Measurements from ENCODE around the gene DPY19L3.
"Not testable (repeated sequence)": the region's sequence is repeated elsewhere in the genome, so short reads cannot be mapped to it uniquely, and the experiment has no call there.

DPY19L3 gene

GRCh38 chr19:32396046-32396652 lies 9.4 kb upstream of the DPY19L3 start:
- no peak for DNase-seq

DNA sequence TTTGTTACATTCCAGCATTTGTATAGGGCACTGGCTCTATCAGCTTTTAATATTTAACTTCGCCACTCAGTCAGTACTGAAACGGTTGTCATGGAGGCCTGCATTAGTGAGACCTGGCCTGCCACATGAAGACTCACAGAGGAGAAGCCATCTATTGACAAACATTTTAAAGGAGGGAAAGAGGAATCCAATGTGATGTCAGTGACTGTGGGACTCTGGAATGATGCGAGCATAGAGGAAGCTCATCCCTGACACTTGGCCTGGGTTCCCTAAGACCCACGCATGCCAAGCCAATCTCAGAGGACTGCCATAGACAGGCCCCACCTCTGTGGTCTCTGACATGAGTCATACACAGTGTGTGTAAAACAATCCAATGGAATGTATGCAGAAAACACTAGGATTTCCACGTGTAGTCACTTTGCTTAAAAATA lies 7.9 kb upstream of the DPY19L3 start:
- DNase-seq = no peak

DNA sequence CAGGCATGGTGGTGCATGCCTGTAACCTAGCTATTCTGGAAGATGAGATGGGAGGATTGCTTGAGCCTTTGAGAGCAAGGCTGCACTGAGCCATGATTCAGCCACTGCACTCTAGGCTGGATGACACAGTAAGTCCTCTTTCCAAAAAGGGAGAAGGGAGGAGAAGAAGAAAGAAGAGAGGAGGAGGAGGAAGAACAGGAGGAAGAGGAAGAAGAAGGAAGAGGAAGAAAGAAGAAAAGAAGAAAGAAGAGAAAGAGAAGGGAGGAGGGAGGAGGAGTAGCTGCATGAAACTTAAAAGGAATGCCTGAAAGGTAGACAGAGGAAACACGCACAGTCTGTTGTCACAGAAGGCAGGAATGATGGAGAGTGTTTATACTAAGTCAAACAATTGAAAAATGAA lies 3.6 kb upstream of the DPY19L3 start:
- DNase-seq = no peak

GRCh38 chr19:32403291-32403995 lies 2.1 kb upstream of the DPY19L3 start:
- no peak for DNase-seq

- no peak for DNase-seq
Measured at GRCh38 chr19:32404213-32404932, 1.2 kb upstream of the DPY19L3 start.

DNA sequence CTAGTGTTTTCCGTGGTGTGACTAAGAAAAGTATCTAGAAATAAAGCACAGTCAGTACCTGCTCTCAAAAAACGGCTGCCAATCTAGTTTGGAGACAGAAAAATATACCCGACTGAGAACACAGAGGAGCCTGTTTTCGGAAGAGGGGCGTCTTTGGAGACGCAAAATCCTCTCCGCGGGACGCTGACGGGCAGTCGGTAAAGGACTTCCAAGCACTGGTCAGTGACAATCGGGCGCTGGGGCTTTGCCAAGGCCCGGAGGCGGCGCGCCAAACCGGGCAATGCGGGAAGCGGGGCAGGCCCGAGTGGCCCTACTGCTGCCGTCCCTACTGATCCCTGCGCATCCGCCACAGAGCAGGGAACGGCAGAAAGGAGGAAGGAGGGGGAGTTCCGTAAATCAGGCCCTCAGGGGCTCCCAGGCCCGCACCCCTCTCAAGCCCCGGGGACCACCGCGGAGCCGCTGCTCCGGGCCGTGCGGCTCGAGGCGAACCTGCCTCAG lies 588 bp upstream of the DPY19L3 start:
- DNase-seq = peak; percentile 35

DNA sequence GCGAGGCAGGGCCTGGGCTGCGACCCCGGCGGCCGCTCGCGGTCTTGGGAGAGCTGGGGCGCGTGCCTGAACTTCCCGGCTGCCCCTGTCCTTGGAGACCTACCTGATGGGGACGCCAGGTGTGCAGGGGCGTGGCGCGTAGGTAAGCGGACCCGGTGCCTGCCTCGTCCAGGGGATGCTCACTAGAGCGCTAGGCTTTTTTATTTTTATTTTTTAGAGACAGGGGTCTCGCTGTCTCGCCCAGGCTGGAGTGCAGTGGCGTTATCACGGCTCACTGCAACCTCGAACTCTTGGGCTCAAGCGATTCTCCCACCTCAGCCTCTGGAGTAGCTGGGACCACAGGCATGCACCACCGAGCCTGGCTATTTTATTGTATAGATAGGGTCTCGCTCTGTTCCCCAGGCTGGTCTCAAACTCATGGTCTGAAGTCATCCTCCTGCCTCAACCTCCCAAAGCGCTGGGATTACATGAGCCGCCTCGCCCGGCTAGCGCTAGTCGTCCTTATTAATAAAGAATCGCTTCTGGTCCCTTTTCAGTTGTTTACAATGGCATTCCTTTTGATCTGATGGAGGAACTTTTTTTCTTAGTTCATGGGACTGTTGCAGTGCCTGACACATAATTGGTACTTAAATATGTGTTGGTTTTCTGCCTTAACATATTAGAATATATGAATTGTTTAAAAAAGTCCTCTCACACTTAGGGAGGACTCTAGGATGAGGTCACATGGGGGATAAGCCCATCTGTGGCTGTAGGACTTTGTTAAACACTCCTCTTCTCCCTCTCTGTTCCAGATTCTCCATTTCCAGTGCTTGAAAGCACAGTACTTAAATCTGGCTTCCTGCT lies 812 bp downstream of the DPY19L3 start:
- no peak for DNase-seq

DNA sequence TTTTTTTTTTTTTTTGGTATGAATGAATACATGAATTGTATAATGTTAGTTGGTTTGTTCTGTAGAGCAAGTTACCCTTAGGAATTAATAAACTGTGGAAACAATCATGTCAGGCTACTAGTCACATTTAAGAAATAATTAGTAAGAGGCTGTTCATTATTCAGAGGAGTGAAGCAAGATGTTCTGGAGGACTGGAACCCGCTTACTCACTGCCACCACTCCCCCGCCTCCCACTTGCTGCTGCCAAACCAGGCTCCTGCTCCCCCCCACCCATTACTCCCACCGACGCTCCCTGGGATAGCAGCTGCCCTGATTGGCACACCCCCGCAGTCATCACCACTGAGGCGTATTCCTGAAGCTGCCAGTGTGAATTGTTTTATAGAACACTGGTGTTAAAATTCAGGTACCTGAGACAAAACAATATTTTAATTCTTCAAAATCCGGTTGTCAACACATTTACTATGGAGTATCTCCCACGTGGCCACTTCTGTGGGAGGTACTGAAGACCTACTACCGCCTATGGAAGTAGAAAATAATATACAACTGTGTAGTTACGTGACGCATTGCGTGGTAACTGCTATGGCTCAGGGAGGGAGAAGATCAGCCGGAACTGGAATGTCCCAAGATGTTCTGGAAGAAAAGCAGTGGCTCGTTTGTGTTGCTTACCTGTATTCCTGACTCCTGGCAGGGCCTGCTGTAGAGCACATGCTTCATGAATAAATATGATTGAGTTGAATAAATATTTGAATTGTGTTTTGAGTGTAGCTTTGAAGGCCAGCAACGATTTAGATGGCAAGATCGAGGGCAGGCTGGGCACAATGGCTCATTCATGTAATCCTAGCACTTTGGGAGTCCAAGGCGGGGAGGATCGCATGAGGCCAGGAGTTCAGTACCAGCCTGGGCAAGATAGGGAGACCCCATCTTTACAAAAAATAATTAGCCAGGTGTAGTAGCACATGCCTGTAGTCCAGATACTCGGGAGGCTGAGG lies 1.7 kb downstream of the DPY19L3 start:
- peak; percentile 16 for DNase-seq

DNA sequence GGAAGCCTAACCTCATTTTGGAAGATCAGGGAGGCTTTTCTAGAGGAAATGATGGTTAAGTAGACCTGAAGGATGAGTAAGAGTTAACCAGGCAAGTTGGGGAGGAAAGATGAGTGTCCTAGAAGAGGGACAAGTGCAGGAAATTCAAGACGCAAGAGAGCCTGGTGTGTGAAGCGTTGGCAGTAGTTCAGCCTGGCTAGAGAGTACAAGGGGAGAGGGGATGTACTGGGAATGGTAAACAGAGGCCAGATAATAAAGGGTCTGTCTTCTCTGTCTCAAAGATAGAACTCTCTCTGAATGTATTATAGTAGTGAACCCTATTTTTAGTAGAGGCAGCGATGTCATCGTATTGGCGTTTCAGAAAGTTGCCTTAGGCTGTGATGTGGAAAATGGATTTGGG lies 9.7 kb downstream of the DPY19L3 start:
- no peak for DNase-seq

- no peak for DNase-seq
Measured at GRCh38 chr19:32415669-32416068, 10.1 kb downstream of the DPY19L3 start.

- no peak for DNase-seq
Measured at GRCh38 chr19:32416749-32417456, 11.3 kb downstream of the DPY19L3 start.

GRCh38 chr19:32418155-32418554 lies 12.6 kb downstream of the DPY19L3 start:
- no peak for DNase-seq

DNA sequence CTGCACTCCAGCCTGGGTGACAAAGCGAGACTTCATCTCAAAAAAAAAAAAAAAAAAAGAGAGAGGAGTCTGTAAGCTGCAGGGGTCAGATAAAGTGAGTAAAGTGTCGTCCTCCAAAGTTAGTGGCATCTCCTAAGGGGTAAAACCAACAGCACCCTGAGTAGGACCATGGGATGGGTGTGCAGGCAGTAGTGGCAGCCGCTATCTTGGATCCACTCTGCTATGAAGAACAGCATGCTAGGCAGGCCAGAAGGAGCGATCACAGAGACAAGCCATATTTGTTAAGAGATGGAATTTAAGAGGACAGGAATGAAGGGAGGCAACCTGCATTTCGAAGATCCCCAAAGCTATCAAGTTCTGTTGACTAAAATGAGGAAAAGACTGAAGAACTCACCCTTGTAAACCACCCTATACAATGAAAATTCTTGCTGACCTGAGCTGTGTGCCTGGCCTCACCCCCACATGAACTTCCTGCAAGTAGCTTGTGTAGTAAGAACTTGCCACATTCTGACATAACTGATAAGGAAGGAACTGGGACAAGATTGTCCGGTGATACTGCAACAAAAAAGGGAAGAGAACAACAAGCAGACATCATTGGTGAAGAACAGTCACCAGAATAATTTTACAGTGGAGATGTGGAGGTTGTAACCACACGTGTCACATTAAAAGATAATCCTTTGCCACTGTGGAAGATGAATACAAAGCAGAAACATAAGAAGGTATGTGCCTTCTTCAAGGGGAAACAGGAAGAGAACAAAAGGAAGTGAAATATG lies 16.2 kb downstream of the DPY19L3 start:
- DNase-seq = no peak

DNA sequence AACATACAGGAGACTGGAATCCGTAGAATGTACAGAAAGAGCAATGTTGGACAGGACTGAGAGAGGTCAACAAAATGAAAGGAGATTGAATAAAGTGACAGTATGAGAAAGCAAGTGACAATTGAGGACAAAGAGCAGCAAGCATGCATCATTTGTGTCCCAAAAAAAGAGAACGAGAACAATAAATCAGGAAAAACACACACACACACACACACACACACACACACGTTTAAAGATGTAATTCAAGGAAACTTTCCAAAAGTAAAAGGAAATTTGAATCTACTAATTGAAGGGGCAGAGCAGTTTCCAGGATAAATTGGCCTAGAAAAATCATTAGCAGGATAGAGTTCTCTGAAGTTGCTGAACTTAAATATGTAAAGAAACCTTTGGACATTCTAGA lies 16.9 kb downstream of the DPY19L3 start:
- no peak for DNase-seq

- DNase-seq = not testable (repeated sequence)
Measured at GRCh38 chr19:32423944-32424343, 18.4 kb downstream of the DPY19L3 start.

DNA sequence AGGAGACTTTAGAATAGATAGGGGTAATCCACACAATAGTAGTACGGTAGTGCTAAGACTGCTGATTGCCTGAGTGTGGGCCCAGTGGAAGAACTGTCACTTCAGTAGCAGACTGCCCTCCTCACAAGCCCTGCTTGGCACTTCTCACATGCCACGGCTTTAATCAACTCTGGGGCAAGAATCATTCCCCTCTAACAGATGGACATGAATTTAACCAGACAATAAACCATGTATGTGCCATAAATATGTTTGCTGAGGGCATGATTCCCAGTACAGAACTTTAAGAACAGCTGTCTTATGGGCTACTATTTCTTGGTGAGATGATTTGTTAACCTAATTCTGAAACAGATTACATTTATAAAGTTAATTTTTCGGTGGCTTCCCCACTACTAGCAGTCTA lies 22.0 kb downstream of the DPY19L3 start:
- DNase-seq = no peak

DNA sequence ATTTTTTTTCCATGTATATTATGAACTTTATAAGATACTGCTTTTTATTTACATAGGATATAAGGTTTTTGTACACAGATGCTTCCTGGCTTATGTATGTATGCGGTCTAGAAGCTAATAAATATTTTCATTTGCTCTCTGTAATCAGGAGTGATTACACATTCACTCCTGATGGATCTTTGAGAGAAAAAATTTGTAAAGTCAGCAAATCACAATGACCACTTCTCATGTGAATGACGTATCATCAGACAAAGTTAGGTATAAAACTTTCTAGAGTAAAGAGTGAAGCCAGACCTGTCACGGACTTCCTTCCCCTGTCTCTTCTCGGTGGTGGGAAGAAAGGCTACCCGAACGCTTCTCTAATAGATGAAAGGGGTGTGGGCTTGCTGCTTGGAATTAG lies 31.1 kb downstream of the DPY19L3 start:
- no peak for DNase-seq

DNA sequence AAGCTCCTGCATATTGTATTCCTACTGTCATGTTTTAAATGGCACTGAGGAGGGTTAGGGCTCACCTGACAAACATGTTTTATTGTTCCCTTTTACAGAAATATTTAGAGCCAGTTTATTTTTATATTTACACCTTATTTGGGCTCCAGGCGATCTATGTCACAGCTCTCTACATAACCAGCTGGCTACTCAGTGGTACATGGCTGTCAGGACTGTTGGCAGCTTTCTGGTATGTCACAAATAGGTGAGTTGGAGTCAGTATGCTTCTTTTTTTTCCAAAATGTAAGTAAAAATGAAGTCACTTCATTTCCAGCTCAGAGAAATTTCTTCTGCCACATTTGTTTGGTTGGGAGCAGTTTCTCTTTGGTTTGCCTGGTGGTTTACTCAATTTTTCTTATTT lies 31.5 kb downstream of the DPY19L3 start:
- DNase-seq = no peak

GRCh38 chr19:32438751-32439150 lies 33.2 kb downstream of the DPY19L3 start:
- no peak for DNase-seq

GRCh38 chr19:32442650-32443049 lies 37.1 kb downstream of the DPY19L3 start:
- DNase-seq = no peak

Data from NCI-H774 (cell line).